HG03378 (cell line): ENCODE measurements around the gene SIK3.
"Not testable (repeated sequence)": the region's sequence is repeated elsewhere in the genome, so short reads cannot be mapped to it uniquely, and the experiment has no call there.

Source experiments
- ATAC-seq: cut with Tn5 transposase; IDR thresholded peaks from one replicate; pipeline ENCODE4 v1.9.1; 2021; ENCODE audit warnings: mild to moderate bottlenecking, moderate library complexity; ENCODE audit not compliant: unreplicated experiment

Gene SIK3

DNA sequence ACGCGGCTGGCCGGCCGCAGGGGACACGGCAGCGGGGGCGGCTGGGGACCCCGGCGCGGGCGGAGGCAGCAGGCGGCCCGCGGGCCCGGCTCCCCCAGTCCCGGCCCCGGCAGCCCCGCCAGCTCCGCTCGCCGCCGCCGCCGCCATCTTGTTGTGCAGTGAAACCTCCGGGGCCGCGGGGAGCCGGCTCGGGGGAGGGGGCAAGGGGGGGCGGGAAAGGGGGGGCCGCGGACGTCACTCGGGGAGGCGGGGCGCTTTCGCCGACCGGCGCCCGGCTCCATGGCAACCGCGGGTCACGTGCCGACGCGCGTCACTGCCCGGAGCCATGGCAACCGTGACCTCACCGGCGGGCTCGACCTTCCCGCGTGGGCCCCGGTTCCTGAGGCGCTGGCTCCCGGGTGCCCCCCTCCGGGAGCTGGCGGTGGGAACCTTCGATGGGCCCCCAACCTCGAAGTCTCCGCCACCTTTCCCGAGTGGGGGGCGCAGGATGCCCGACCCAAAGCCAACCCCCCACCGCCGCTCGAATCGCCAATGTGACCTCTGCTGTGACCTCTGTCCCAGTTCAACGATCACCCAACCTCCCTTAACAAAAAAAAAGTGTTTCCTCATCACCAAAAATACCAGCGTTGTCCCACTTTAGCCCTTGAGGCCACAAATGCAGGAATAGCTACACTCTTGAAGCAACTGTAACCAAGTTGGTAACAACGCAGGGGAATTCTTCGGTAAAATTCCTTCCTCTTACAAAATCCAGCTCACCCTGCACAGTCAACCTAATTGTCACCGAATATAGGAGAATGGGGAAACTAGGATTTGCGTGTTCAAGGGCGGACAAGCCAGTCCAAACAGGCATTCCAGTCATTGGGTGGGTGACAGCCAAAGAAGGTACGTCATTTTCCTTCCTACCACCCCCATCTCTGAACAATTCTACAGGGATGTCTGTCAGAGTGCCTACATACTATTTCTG is at the start of gene SIK3:
TSS of gene SIK3 (minus strand) at position 160 of the 964 bp plus-strand sequence. CDS start at position 147, 13 bp downstream.
- peak; percentile 36 for ATAC-seq

DNA sequence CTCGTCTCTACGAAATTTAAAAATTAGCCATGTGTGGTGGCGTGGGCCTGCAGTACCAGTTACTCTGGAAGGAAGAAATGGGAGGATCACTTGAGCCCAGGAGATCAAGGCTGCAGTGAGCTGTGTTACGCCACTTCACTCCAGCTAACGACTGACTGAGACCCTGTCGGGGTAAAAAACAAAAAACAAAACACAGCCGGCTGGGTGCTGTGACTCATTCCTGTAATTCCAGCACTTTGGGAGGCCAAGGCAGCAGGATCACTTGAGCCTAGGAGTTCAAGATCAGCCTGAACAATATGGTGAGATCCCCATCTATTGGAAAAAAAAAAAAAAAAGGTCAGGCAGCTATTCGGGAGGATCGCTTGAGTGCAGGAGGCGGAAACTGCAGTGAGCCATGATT is 48.3 kb upstream of the SIK3 start:
- ATAC-seq: no peak

DNA sequence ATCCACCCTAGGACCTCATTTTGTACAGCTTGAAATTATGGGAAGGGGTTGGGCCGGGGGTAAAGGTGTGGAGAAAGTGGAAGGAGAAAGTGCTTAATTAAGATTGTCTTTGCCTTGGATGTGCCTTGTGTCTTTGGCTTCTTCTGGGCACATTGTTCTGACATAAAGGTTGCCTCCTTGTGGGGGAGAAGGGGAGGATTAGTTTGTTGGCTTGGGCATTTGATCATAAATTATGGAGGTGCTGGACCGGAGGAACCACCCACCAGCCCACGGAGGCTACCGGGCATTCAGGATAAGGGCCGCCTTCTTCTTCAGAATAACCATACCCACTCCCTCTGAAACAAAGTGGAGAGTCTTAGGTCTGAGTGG is 47.1 kb upstream of the SIK3 start:
- ATAC-seq: no peak

DNA sequence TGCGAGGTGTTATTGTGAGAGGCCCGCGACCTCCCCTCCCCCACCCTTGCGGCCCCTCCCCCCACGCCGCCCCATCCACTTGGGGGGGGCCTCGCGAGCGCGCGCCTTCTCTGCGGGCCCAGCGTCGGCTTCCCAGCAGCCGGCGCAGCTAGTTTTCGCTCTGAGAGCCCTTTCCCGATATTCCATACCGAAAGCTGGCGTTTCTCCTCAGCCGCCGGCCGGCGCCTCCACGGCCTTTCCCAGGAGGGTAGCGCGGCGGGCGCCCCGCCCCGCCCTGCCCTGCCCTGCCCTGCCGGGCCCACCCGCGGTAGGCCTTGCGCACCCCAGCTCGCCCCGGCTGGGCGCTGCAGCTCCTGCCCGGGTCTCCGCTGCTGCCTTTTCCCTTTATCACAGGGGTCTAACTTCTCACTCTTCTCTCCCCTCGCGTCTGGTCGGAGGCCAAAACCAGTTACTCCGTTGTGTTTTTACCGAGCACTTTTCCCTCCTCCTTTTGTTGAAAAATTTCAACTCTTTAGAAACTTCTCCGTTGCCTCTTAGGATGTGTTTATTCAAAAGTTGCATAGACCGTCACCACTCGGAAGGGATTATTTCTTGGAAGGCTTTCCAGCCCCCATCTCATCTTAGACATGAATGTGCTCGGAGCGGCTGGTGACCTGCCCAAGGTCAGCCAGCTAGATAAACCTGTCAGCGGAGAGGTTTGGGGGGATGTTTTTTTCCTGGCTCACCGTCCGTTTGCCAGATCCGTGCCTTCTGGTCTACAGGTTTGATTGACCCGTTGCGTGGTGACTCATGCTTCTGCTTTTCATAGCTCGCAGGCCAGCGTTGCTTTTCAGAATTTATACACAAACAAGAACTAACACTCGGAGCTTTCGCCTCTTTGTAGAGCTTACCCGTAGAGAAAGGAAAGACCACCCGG is 46.5 kb upstream of the SIK3 start:
- ATAC-seq: peak; percentile 37

DNA sequence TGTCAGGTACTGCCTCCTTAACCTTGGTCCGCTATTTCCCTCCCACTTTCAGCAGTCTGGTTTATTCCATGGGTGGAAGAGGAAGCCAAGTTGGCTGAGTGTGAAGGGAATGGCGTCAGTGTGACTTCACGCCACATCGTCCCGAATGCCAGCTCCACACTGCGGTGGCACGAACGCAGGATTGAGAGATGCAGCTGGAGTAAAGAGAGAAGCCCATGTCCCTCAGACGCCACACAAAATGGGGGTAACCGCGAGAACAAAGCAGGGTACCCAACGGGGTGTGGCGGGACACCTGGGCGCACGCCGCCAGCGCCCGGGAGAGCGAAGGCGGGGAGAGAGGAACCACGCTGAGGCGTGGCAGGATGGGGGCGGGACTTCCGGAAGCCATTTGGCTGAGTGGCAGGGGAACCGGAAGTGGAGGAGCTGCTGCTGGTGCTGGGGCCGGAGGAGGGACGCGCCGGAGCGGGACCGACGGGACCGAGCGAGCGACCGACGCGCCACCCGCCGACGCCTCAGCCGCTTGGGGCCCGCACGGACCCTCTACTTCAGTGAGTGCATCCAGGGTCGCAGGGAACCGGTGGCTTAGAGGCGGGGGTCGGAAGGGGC is 45.7 kb upstream of the SIK3 start, which contains the start of gene PAFAH1B2:
TSS of gene PAFAH1B2 (plus strand) at position 417 of the 606 bp plus-strand sequence. CDS start 8,161 bp downstream, outside the sequence.
- peak; percentile 90 for ATAC-seq

DNA sequence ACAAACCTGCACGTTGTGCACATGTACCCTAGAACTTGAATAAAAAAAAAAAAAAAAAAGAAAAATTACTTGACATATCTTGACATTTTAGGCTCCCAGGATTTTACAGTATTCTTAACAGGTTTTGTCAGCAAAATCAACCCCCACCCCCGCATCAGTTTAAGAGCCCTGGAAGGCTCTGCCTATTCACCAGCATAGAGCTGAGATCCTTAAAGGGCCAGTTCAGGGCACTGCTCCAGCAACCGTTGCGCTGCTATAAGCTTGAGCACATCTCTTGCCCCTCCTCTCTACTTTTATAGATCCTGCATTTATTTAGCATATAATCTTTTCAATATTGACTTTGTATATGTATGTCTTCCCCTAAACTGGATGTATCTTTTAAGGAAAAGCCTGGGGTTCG is 45.2 kb upstream of the SIK3 start:
- ATAC-seq: peak; percentile 11

DNA sequence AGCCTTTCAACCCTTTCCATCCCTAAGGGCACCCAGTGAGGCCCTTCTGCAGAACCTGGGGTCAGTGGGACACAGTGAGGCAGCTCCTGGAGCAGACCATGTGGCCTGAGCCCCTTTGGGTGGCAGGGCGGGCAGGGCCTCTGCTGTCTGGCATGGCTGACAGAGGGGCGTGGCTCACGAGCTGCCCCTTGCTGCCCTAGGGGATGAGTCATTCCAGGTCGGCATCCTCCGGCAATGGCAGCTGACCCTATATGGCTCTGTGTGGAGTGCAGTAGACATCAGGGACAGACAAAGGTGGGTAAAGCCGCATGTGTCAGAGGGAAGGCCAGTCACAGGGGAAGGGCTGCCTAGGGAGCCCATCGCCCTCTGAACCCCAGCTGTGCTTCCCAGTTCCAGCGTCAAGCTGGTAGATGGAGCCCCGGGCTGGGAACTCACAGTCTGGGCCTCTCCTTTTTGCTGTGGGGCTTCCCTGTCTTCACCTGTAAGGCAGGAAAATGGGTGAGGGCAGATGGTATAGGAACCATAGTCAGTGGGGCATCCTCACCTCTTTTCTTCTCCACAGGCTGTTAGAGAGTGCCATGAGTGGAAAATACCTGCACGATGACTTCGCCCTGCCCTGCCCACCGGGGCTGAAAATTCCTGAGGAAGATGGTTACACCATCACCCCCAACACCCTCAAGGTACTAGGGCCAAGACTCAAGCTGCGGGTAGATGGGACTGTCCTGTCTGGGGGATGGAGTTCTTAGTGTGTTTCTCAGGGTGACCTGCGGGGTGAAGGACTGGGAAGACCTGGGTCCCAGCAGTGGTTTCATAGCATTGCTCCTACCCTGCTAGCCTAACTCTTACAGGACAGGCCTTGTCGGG is 39.2 kb upstream of the SIK3 start:
- not testable (repeated sequence) for ATAC-seq

DNA sequence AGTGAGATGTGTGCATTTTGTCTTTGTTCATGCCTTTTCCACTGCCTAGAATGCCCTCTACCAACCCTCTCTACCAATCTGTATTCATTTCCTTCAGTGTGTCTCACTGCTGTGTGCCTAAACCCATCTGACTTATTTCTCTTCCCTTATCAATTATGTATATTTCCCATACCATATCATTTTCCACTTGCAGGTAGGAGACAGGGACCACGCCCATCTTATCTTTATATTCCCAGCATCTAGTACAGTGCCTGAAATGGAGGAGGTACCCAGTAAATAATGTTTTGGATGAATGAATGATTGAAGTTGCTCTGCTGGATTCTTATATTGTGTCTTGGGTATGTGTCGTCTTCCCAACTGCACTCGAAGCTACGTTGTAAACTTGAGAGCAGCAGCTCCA is 36.8 kb upstream of the SIK3 start:
- not testable (repeated sequence) for ATAC-seq

DNA sequence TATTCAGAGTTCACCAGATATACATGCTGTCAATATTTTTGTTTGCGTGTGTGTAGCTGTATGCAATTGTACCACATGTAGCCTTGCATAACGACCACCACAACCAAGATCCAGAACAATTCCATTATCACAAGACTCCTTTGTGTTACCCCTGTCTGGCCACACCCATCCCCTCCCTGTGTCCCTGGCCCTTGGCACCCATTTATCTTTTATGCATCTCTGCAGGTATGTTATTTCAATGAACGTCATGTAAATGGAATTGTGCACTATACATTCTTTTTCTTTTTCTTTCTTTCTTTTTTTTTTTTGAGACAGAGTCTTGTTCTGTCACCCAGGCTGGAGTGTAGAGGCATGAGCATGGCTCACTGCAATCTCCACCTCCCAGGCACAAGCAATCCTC is 36.2 kb upstream of the SIK3 start:
- no peak for ATAC-seq

DNA sequence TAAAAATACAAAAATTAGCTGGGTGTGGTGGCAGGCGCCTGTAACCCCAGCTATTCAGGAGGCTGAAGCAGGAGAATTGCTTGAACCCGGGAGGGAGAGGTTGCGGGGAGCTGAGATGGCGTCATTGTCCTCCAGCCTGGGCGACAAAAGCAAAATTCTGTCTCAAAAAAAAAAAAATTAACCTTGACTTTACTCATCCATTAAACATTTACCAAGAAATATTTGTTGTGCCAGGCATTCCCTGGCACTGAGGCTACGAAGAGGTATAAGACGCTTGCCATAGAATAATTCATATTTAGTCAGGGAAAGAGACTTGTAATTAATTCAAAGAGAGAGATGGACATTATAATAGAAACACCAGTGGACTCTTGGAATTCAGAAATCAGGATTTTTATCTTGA is 32.7 kb upstream of the SIK3 start:
- no peak for ATAC-seq

DNA sequence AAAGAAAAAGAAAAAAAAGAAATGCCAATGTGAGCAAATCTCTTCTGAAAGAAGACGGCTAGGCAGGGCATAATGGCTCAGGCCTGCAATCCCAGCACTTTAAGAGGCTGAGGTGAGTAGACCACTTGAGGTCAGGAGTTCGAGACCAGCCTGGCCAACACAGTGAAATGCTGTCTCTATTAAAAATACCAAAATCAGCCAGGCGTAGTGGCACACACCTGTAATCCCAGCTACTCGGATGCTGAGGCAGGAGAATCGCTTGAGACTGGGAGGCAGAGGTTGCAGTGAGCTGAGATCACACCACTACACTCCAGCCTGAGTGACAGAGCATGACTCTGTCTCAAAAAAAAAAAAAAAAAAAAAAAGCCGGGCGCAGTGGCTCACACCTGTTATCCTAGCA is 32.2 kb upstream of the SIK3 start:
- ATAC-seq: not testable (repeated sequence)

DNA sequence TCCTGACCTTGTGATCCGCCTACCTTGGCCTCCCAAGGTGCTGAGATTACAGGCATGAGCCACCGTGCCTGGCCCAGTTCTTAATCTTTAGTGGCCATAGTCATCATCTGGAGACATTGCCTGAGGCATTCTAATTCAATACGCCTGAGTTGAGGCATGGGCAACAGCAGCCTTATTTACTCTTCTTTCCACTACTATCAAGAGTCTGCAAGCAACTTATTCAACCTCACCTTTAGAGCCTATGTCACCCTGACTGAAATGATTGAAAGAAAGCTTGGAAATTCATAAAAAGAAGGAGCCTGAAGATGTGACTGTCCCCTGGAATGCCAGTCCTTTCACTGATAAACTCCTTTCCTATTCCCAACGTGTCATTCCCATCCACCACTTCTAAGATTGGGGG is 30.1 kb upstream of the SIK3 start:
- no peak for ATAC-seq

DNA sequence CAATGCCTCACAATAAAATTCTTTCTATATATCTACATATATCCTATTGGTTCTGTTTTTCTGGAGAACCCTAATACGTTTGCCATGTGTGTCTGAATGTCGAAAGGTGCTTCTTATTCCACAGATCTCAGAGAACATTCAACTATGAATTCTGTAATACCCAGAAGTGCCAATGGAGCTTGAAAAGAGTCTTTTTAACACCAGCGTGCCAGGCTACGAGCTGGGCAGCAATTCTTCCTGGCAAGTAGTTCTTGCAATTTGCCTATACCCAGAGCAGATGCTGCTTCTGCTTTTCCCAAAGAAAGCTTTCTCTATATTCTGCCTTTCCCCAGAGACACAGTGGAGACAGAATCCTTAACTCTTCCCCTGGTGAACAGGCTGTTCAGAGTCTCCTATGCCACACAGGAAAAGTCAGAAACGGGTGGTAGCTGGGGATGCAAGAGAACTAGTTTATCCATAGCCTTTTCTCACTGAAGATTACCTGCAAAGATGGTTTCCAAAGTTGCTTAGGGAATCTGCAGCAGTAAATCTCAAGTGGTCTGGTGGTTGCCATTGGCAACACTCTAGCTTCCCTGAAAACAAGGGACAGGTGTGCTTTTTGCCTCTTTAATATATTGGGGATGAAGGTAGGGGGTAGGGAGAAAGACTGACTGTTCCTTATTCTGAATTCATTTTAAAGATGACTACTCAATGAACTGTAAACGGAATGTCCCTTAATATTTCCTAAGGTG is 29.1 kb upstream of the SIK3 start:
- no peak for ATAC-seq

DNA sequence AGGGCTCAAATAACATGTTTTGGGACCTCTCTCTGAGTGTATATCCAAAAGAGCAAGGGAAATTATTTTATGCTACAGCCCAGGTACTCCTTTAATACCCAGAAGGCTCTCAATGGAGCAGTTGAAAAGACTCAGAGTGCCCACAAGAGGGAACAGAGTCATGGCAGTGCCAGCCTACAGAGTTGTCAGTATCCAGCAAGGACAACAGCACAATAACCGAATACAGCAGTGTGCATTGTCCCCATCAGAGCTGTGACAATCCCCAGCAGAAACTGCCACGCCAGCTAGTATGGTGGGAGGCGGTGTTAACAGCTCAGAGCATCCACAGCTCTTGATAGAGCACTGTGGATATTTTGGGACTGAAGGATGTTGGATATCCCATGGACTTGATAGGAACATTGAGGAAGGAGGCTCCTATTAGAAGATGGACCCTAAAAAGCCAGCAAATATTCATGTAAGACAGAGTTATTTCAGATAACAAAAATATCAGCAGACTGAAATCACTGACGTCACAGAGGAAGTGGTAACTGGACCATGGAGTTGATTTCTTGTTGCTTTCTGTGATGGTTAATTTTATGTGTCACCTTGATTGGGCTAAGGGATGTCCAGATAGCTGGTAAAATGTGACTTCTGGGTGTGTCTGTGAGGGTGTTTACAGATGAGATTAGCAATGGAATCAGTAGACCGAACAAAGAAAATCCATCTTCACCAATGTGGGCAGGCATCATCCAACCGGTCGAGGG is 28.2 kb upstream of the SIK3 start:
- no peak for ATAC-seq

DNA sequence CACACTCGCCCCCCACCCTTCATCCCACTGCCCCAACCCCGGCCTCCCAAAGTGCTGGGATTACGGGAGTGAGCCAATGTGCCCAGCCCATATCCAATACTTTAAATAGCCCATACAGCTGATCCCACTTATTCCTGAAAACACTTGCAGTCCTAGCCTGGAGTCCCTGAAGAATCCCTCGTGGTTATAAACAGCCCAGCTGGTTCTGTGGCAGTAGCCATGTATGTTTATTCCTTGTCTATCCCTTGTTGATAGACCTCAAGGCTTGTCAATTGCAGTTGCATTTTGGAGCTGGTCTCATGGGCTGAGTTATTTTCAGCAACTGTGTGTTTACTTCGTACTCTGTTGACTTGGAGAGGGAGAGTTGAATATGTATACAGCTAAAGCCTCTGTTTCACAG is 24.3 kb upstream of the SIK3 start:
- ATAC-seq: no peak

DNA sequence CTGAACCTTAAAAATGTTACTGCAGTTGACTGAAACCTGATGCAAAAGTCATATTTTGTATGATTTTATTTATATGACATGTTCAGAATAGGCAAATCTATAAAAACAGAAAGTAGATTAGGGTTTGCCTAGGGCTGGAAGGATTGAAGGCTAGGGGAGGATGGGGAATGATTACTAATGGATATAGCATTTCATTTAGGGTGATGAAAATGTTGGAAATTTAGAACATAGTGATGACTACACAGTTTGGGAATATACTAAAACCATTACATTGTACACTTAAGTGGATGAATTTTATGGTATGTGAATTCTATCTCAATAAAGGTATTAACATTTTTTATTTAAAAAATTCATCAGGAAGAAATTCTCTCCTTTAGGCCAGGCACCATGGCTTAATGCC is 22.9 kb upstream of the SIK3 start:
- ATAC-seq: no peak

DNA sequence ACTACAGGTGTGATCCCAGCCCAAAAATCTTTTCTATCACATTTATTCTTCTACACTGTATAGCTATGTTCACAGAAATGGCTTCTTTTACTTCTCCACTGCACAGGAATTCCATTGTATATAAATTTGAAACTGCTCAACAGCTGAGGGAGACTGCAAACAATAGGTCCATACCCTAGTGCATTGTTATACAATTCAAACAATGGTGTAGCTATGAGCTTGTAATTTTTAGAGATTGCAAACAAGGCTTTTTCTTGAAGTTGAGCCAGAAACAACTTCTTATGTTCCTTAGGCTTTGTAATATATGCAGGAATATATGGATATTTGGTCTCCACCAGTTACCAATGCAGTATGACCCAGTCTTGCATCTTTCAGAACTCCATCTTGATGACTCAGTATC is 19.5 kb upstream of the SIK3 start:
- ATAC-seq: no peak

DNA sequence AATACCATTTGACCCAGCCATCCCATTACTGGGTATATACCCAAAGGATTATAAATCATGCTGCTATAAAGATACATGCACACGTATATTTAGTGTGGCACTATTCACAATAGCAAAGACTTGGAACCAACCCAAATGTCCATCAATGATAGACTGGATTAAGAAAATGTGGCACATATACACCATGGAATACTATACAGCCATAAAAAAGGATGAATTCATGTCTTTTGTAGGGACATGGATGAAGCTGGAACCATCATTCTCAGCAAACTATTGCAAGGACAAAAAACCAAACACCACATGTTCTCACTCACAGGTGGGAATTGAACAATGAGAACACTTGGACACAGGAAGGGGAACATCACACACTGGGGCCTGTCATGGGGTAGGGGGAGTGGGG is 14.7 kb upstream of the SIK3 start:
- ATAC-seq: not testable (repeated sequence)

DNA sequence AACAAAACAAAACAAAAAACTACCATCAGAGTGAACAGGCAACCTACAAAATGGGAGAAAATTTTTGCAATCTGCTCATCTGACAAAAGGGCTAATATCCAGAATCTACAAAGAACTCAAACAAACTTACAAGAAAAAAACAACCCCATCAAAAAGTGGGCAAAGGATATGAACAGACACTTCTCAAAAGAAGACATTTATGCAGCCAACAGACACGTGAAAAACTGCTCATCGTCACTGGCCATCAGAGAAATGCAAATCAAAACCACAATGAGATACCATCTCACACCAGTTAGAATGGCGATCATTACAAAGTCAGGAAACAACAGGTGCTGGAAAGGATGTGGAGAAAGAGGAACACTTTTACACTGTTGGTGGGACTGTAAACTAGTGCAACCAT is 14.3 kb upstream of the SIK3 start:
- ATAC-seq: not testable (repeated sequence)
